GM19240 (cell line): ENCODE measurements around the gene HAUS7.
A peak's percentile ranks its signal among the peaks of the same experiment; 100 is the strongest.
"Not testable (repeated sequence)": the region's sequence is repeated elsewhere in the genome, so short reads cannot be mapped to it uniquely, and the experiment has no call there.

ENCODE experiments used
- DNase-seq: peaks from one replicate; pipeline ENCODE4 v3.0.0; 2011; ENCODE audit warnings: low spot score; ENCODE audit not compliant: insufficient read length

Gene HAUS7

DNA sequence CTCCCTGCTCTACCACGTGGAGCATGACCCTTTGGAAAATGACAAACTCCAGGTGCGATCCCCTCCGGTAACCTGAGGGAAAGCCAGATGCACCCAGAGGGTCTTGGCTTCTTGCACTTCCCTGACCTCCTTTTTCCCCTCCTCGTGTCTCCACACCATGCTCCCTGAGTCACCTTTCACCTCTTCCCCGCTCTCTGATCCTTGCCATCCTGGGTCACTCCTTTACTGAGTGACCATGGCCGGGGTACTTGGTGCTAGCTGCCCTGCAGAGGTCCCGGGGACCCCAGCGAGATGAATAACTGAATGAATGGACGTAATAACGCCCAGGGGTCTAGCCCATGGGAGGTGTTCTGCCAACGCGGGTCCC, 59.5 kb downstream of the HAUS7 start:
- DNase-seq: no peak

DNA sequence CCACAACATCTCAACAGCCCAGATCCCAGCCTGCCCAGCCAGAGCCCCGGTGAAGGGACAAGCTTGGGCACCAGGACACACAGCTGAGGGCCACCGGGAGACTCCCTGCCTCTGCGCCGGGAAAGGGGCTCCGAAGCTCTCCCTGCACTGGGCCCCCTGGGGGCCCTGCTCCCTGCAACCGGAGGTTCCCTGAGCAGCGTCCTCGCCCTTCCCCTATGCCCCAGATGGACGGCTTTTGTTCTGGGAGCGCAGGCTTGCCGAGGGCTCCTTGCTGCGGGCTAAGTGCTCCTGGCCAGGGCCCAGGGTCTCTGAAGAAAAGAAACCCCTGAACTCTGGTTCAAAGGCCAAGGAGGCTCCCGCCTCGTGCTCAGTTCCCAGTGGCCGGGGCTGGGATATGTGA, 60.0 kb downstream of the HAUS7 start:
- DNase-seq: no peak

DNA sequence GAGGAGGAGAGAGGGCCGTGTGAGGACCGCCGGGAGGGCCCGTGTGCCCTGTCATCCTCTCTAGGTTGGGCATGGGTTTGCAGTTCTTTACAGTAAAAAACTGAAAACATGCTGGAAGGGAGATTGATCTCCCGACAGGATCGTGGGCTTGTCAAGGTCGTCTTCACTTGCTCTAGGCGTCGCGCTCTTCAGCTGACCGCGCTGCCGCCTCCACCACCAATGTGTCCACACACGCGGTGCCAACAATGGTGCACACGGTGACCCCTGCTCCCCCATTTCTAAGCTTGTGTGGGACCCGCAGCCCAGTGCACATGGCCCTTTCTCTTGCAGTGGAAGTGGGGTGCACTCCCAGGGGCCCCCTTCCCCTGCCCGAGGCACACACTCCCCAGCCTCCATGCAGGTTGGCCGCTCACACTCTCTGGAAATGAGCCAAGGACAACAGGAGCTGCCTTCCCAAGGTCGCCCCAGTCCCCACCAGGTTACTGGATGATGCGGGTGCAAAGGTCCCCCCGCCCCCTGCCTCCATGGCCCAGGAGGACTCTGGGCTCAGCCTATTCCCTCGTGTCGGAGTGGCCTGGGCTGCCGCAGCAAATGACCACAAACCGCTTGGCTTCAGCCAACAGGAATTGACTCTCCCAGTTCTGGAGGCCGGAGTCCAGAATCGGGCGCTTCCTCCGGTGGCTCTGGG, 60.8 kb downstream of the HAUS7 start:
- no peak for DNase-seq

DNA sequence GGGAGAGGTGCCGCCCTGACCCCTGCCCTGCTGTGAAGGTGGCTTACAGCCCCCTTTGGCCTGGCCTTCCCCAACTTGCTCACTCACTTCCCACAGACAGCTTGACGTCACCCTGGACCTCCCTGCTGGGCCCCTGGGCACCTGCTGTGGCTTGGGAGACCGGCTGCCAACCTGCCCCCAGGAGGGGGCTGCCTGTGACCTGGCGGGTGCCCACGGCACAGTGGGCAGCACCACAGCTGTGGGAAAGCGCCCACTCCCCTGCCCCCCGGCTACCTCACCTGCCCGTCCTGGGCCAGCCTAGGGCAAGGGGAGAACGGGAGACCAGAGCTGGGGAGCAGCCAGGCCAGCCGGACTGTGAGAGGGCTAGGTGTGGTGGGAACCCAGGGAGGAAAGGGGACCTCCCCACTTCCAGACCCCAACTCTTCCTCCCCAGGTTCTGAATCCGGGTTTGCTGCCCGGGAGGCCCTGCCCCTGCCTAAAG, 61.5 kb downstream of the HAUS7 start:
- no peak for DNase-seq

DNA sequence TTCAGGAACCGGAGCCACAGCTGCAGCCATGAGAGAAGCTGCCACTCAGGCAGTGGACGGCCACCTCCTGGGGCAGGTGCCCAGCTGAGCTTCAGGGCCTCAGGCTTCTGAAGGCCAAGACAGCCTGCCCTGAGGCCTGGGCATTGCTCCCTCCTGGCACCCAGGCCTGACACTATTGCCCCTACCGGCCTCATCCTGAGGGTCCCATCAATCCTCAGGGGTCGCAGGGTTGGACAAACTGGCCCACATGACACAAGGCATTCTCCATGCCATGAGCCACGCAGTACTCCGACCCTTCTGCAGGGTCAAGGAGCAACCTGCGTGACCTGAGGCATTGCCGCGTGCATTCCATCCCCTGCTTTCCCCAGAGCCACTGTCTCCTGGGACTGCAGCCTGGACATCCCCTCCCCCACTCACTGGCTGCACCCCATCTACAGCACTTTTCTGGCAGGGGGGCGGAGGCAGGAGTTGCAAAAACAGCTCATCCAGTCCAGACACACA, 62.1 kb downstream of the HAUS7 start:
- no peak for DNase-seq

DNA sequence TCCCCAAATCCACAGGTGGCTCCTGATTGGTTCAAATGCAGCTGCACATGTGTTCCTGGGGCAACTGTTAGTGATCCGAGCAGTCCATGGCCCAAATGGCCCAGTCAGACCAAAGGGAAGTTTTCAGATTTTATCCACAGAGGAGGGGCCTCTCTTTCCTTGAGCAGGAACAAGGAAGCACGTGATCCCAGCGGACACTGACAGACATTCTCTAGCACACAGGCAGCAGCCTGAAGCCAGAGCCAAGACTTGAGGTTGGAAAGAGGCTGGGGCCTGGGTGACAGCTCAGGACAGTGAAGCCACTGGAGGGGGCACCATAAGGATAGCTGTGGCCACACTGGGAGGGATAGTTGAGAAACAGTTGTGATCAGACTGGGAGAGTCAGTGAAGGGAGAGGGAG, 62.6 kb downstream of the HAUS7 start:
- DNase-seq: no peak

DNA sequence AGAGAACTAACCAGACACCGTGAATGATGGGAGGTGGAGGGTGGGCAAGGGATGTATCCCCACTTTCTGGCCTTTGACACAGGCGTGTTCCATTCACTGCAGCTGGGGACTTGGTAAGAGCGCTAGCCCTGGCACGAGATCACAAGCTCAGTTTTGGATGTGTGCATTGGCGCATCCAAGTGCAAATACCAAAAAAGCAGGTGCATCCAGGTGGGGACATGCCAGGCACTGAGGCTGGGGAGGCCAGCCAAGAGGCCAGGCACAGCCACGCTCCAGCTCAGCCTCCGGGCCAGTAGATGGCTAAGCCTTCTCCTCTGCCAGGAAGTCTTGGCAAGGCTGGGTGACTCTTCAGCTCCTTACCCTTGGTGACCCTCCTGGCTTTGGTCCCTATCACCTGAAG, 63.5 kb downstream of the HAUS7 start:
- DNase-seq: no peak

DNA sequence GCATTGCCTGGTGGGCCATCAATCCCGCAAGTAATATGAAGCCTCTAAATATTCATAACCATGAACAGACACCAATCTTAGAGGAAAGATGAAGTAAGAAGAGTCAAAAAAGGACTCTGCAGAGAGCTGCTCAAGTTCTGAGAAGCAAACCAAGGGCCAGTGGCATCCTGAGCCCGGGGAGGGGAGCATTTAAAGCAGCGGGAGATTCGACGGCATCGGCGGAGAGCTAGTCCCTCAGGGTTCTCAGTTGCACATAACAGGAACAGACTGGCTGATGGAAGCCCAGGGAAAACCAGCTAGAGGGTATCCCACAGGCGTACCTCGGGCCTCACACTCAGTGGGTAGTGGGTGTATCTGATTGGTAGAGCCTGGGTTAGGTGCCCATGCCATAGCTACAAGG, 64.4 kb downstream of the HAUS7 start:
- no peak for DNase-seq

DNA sequence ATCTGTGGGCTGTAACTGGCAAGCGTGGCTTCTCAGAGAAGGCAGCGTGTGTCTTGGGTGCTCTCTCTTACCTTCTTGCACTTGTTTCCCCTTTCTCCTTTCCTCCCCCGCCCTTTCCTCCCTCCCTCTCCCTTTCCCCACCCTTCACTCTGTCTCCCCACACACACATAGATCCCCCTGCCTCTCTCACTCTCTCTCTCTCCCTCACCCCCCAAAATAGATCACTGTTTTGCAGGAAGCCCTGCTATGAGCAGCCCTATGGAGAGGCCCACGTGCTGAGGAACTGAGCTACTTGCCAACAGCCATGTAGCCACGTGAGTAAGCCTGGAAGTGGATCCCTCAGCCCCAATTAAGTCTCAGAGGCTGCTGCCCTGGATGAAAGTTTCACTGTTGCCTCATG, 65.0 kb downstream of the HAUS7 start:
- DNase-seq: no peak

DNA sequence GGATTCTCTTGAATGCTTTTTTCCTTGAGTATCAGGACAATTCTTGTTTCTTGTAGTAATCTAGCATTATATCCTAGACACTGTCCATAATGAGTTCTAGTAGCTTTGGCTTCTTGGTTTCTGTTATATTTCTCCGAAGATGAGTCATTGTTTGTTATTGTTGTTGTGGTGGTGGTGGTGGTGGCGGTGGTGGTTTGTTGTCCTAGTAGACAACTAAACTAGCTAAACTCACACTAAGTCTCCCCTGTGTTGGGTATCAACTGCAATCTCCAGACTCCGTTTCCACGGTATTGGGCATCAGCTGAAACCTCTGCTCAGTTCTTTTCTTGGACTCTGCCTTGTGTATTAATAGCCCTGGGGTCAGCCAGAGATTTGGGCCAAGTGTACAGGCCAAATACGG, 66.0 kb downstream of the HAUS7 start:
- not testable (repeated sequence) for DNase-seq

DNA sequence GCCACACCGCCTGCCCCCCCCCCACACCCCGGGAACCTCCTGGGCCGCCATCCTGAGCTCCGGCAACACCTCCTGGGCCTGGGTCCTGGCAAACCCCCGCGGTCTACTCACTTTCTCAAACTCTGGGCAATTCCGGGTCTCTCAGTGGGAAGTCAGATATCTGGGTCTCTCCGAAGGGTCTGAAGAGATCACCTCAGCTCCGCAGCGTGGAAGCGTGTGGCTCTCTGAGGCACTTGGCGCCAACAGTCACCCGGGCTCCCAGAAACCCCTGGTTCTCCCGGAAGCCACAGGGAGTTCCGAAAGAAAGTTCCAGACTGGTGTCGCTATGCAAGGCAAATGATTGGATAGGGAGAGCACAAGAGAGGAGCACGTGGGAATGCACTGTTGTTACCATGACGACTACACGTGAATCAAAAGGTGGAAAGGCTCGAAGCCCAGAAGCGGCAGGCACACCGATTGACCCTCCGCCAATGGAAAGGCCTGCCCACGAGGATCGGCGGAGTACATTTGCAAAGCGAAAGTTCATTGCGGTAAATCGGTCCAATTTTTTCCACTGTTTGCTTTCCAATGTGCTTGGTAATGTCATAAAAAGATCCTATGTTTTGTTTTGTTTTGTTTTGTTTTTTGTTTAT, 69.1 kb downstream of the HAUS7 start, which contains the start of gene PNMA6E:
Gene PNMA6E (minus strand): TSS at position 218 of the 632 bp plus-strand sequence. CDS start 2,501 bp downstream, outside the sequence.
- no peak for DNase-seq

DNA sequence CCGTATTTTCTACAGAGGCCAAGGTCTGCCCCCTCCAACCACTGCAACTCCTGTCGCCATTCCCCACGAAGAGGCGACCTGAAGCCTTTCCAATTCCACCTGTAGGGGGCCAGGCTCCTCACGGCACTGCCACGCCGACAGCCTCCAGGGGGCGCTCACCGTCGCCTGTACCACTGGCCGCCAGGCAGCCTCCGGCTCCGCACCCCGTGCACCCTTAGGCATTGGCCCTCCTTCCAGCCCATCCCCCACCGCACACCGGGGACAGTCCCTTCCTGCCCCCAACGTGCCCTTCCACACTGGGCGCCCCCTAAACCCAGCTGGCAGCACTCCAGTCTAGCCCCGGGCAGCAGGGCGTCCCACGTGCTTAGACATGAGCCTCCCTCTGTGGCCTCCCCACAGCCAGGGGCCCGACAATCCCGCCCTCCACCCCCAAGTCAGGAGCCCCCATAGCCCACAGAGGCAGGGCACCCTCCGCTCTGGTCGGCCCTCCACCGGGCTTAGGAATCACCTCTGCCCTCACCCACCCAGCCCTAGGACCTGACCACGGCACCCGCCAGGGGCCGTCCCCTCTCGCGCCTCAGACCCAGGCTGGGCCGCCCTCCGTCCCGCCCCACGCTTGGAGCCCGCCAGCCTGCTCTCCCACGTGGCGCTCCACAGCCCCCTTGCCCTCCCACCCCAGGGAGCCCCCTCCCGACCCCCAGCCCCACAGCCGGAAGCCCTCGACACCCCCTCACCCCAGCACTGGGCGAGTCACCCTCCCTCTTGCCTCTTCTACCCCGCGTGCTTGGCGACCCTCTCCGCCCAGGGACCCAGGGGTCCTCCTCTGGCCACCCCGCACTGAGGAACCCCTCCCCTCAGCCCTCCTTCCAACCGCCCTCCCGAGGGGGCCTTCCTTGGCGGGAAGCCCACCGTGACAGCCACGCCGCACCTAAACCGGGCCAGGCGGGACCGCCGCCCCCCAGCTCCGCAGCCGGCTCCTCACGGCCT, 69.9 kb downstream of the HAUS7 start:
- DNase-seq: peak; percentile 59

DNA sequence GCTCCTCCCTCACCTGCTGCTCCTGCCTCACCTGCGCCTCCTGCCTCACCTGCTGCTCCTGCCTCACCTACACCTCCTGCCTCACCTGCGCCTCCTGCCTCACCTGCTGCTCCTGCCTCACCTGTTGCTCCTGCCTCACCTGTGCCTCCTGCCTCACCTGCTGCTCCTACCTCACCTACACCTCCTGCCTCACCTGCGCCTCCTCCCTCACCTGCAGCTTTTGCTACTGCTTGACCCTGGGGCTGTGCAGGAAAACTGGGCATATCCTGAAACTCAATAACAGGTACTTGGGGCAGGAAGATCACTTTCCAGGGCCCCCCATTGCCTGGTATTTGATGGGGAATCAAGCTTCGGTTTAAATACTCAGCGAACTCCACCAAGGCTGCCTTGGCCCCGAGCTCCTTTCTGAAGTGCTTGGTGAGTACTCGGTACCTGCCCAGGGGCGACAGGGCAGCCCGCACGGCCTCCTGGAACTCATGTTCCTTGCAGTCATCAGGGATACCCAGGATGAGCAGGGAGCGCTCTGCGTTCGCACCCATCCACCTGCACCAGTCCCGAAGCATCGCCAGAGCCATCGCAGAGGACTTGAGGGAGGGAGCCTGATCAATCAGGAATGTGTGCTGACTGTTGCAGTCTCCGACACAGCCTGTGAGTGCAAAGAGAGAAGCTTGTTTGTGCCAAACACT, 72.0 kb downstream of the HAUS7 start:
- no peak for DNase-seq
